Anterior cingulate cortex (tissue), 58 donors: Measurements from ENCODE around the gene GPR143.
"Not testable (repeated sequence)": the region's sequence is repeated elsewhere in the genome, so short reads cannot be mapped to it uniquely, and the experiment has no call there.

Source experiments
- DNase-seq, 58 donors: peaks; one replicate each; lab custom pipeline; 2025; lab: John Stamatoyannopoulos, UW

GPR143 gene

GRCh38 chrX:9765737-9766097, at the start of gene GPR143:
Gene GPR143 (minus strand): TSS chrX:9765847. CDS start chrX:9765817, 30 bp downstream.
- DNase-seq = peak in 16 of 58 donors; percentile 0 to 23 (median 6)

GRCh38 chrX:9811086-9811485, 45.4 kb upstream of the GPR143 start:
- DNase-seq = not testable (repeated sequence)

GRCh38 chrX:9809876-9810275, 44.2 kb upstream of the GPR143 start:
- DNase-seq = not testable (repeated sequence)

- DNase-seq = no peak
Measured at GRCh38 chrX:9807355-9808182, 41.9 kb upstream of the GPR143 start.

- DNase-seq = no peak
Measured at GRCh38 chrX:9805956-9806355, 40.3 kb upstream of the GPR143 start.

- no peak for DNase-seq
Measured at GRCh38 chrX:9804444-9804843, 38.8 kb upstream of the GPR143 start.

GRCh38 chrX:9802737-9803136, 37.1 kb upstream of the GPR143 start:
- no peak for DNase-seq

GRCh38 chrX:9797384-9798360, 32.0 kb upstream of the GPR143 start:
- no peak for DNase-seq

- DNase-seq = no peak
Measured at GRCh38 chrX:9794495-9794894, 28.8 kb upstream of the GPR143 start.

- no peak for DNase-seq
Measured at GRCh38 chrX:9790866-9791265, 25.2 kb upstream of the GPR143 start.

- DNase-seq = no peak
Measured at GRCh38 chrX:9789555-9789954, 23.9 kb upstream of the GPR143 start.

- no peak for DNase-seq
Measured at GRCh38 chrX:9788911-9789310, 23.3 kb upstream of the GPR143 start.

GRCh38 chrX:9786798-9787635, 21.4 kb upstream of the GPR143 start:
- no peak for DNase-seq

- peak in 1 of 58 donors; percentile 7 for DNase-seq
Measured at GRCh38 chrX:9785944-9786797, 20.5 kb upstream of the GPR143 start, which contains the start of gene SHROOM2. Gene SHROOM2 (plus strand): TSS chrX:9786429. CDS start chrX:9786546, 117 bp downstream.

- no peak for DNase-seq
Measured at GRCh38 chrX:9785254-9785943, 19.8 kb upstream of the GPR143 start.

- no peak for DNase-seq
Measured at GRCh38 chrX:9784332-9784731, 18.7 kb upstream of the GPR143 start.

GRCh38 chrX:9781941-9782340, 16.3 kb upstream of the GPR143 start:
- DNase-seq = no peak

- DNase-seq = no peak
Measured at GRCh38 chrX:9775930-9776329, 10.3 kb upstream of the GPR143 start.

- DNase-seq = no peak
Measured at GRCh38 chrX:9772943-9773342, 7.3 kb upstream of the GPR143 start.
